ENCODE data around the gene DALRD3.

DNA sequence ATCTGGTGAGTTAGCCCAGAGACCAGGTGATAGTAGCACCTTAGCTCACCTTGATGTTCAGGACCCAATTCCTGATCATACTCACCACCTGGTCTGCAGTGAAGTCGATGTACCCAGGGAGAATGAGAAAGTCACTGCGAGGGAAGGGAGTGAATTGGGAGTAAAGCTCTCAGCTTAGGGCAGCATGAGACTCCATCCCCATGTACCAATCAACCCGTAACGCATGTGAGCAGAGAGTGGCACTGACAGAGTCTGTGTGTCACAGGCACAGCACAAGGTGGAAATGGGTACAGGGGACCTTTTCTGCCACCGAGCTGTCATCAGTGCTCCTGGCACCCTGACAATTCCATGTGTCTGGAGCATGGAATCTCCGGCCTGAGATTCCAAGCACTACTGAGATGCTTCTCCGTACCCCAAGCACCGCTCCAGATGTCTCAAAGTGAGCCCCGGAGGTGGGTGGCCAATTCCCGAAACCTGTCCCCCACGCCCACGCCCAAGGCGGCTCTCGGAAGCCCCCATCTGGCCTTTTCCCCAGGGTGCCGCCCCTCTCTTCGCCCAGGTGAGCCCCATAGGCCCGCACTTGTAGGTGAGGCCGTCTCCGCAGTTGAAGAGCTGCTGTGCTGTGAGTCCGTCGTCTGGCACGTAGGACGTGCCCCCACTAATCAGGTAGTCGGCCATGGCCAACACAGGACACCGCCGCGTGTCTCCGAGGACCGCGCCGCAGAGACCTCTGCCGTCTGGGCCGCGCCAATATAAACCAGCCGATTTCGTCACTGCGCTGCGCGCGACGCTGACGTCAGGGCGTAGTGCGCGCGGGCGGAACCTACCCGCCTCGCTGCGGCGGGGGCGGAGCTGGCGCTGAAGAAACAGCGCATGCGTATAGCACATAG lies 10.5 kb upstream of the DALRD3 start, which contains the start of gene IMPDH2:
- TF ChIP-seq, protein P1, sequence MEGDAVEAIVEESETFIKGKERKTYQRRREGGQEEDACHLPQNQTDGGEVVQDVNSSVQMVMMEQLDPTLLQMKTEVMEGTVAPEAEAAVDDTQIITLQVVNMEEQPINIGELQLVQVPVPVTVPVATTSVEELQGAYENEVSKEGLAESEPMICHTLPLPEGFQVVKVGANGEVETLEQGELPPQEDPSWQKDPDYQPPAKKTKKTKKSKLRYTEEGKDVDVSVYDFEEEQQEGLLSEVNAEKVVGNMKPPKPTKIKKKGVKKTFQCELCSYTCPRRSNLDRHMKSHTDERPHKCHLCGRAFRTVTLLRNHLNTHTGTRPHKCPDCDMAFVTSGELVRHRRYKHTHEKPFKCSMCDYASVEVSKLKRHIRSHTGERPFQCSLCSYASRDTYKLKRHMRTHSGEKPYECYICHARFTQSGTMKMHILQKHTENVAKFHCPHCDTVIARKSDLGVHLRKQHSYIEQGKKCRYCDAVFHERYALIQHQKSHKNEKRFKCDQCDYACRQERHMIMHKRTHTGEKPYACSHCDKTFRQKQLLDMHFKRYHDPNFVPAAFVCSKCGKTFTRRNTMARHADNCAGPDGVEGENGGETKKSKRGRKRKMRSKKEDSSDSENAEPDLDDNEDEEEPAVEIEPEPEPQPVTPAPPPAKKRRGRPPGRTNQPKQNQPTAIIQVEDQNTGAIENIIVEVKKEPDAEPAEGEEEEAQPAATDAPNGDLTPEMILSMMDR (IDR thresholded peaks at IDR 0.05), result no peak
- TF ChIP-seq POLR2AphosphoS5 (IDR thresholded peaks at IDR 0.05; ENCODE audit: insufficient read depth in 1 of 2, low read depth in 1 of 2) (peak; percentile 99 to 100), POLR2A (IDR thresholded peaks at IDR 0.05) (peak in 1 of 2 donors; percentile 90)

Data from vagina (tissue), 2 donors.